ENCODE data around the gene SLC5A1. TPM values are rescaled to one million over a fixed set of nuclear protein-coding genes. Genes with fewer than 3 reads are reported as not detected.
"Not testable (repeated sequence)": the region's sequence is repeated elsewhere in the genome, so short reads cannot be mapped to it uniquely, and the experiment has no call there.

Gene SLC5A1
- total RNA-seq, 1 donor from 2014 or later = not detected

GRCh38 chr22:32142600-32142999 lies 99.5 kb downstream of the SLC5A1 start:
- H3K4me3 Mint-ChIP-seq (ENCODE audit: unreplicated experiment) = no peak overlapping the region
- no peaks in the 10 kb centered on the region for H3K4me1 Mint-ChIP-seq (ENCODE audit: low read depth)
- peaks cover 7% of the 10 kb centered on the region for H3K9me3 Mint-ChIP-seq (ENCODE audit: low read depth)
- peaks cover 37% of the 10 kb centered on the region for H3K27me3 Mint-ChIP-seq (ENCODE audit: low read depth)
- TF ChIP-seq, protein P1, sequence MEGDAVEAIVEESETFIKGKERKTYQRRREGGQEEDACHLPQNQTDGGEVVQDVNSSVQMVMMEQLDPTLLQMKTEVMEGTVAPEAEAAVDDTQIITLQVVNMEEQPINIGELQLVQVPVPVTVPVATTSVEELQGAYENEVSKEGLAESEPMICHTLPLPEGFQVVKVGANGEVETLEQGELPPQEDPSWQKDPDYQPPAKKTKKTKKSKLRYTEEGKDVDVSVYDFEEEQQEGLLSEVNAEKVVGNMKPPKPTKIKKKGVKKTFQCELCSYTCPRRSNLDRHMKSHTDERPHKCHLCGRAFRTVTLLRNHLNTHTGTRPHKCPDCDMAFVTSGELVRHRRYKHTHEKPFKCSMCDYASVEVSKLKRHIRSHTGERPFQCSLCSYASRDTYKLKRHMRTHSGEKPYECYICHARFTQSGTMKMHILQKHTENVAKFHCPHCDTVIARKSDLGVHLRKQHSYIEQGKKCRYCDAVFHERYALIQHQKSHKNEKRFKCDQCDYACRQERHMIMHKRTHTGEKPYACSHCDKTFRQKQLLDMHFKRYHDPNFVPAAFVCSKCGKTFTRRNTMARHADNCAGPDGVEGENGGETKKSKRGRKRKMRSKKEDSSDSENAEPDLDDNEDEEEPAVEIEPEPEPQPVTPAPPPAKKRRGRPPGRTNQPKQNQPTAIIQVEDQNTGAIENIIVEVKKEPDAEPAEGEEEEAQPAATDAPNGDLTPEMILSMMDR (IDR thresholded peaks at IDR 0.05) = no peak
- no peak overlapping the region for H3K27ac Mint-ChIP-seq (ENCODE audit: unreplicated experiment)
- no peak for DNase-seq (ENCODE audit: low spot score)
- H3K36me3 Mint-ChIP-seq (ENCODE audit: low read depth) = peaks cover 2% of the 10 kb centered on the region

DNA sequence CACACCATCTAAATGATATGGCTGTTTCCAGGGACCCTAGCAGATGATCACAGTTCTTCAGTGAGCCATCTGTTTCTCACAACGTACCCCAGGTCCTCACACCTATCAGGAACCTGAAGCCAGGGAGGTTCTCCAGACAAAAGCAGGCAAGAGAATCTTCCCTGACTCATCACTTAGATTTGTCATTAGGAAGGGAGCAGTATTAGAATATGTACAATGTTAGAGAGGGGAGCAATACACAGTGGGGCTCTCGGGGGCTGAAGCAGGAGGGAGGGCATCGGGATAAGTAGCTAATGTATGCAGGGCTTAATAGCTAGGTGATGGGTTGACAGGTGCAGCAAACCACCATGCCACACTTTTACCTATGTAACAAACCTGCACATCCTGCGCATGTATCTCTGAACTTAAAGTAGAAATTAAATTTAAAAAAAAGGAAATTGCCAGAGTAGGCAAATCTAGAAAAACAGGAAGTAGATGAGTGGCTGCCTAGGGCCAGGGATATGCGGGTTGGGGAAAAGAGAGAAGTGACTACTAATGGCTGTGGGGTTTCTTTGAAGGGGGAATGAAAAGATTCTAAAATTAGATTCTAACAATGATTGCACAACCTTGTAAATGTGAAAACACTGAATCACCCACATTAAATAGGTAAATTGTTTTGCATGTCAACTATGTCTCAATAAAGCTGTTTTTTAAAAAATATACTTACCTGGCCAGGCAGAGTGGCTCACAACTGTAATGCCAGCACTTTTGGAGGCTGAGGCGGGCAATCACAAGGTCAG lies 101.6 kb downstream of the SLC5A1 start:
- no peak overlapping the region for H3K27ac Mint-ChIP-seq (ENCODE audit: unreplicated experiment)
- TF ChIP-seq, protein P1 (IDR thresholded peaks at IDR 0.05) = no peak
- H3K36me3 Mint-ChIP-seq (ENCODE audit: low read depth) = peaks cover 2% of the 10 kb centered on the region
- H3K27me3 Mint-ChIP-seq (ENCODE audit: low read depth) = peaks cover 30% of the 10 kb centered on the region
- H3K4me1 Mint-ChIP-seq (ENCODE audit: low read depth) = no peaks in the 10 kb centered on the region
- peaks cover 11% of the 10 kb centered on the region for H3K9me3 Mint-ChIP-seq (ENCODE audit: low read depth)
- DNase-seq (ENCODE audit: low spot score) = no peak
- no peak overlapping the region for H3K4me3 Mint-ChIP-seq (ENCODE audit: unreplicated experiment)

DNA sequence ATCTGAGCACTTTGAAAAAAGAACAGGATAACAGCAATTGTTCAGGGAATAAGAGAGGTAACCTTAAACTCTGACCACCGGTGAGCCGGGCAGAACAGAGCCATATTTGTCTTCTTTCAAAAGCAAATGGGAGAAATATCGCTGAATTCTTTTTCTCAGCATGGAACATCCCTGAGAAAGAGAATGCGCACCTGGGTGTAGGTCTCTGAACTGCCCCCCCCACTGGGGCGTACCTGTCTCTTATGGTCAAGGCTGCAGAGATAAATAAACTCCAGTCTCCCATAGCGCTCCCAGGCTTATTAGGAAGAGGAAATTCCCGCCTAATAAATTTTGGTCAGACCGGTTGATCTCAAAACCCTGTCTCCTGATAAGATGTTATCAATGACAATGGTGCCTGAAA lies 104.1 kb downstream of the SLC5A1 start:
- not testable (repeated sequence) for DNase-seq (ENCODE audit: low spot score); H3K27ac Mint-ChIP-seq (ENCODE audit: unreplicated experiment); H3K4me3 Mint-ChIP-seq (ENCODE audit: unreplicated experiment); H3K4me1 Mint-ChIP-seq (ENCODE audit: low read depth); H3K36me3 Mint-ChIP-seq (ENCODE audit: low read depth)
- peaks cover 32% of the 10 kb centered on the region for H3K27me3 Mint-ChIP-seq (ENCODE audit: low read depth)
- peaks cover 11% of the 10 kb centered on the region for H3K9me3 Mint-ChIP-seq (ENCODE audit: low read depth)

GRCh38 chr22:32148372-32148771 lies 105.3 kb downstream of the SLC5A1 start:
- peaks cover 26% of the 10 kb centered on the region for H3K27me3 Mint-ChIP-seq (ENCODE audit: low read depth)
- not testable (repeated sequence) for H3K4me1 Mint-ChIP-seq (ENCODE audit: low read depth)

DNA sequence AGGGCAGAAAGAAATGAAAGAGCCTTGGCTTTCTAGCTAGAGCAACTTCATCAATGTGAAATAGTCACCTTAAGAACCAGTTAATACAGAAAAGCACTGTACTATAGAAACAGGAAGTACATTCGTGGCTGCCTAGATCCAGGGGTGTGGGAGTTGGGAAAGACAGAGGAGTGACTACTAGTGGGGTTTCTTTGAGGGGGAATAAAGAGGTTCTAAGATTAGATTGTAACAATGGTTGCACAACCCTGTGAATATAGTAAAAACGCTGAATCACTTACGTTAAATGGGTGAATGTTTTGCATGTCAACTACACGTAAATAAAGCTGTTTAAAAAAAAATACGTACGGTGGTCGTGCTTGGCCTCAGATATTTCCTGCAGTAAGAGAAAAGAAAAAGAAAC lies 107.6 kb downstream of the SLC5A1 start:
- Mint-ChIP-seq H3K27me3 (ENCODE audit: low read depth) (peaks cover 26% of the 10 kb centered on the region), H3K9me3 (ENCODE audit: low read depth) (peaks cover 11% of the 10 kb centered on the region)
- not testable (repeated sequence) for H3K4me3 Mint-ChIP-seq (ENCODE audit: unreplicated experiment); H3K27ac Mint-ChIP-seq (ENCODE audit: unreplicated experiment); H3K4me1 Mint-ChIP-seq (ENCODE audit: low read depth); H3K36me3 Mint-ChIP-seq (ENCODE audit: low read depth); DNase-seq (ENCODE audit: low spot score)

More at GRCh38 chr22:32148372-32148771, 105.3 kb downstream of the SLC5A1 start:
- not testable (repeated sequence) for H3K27ac Mint-ChIP-seq (ENCODE audit: unreplicated experiment); DNase-seq (ENCODE audit: low spot score); H3K36me3 Mint-ChIP-seq (ENCODE audit: low read depth); H3K4me3 Mint-ChIP-seq (ENCODE audit: unreplicated experiment)
- H3K9me3 Mint-ChIP-seq (ENCODE audit: low read depth) = peaks cover 11% of the 10 kb centered on the region

DNA sequence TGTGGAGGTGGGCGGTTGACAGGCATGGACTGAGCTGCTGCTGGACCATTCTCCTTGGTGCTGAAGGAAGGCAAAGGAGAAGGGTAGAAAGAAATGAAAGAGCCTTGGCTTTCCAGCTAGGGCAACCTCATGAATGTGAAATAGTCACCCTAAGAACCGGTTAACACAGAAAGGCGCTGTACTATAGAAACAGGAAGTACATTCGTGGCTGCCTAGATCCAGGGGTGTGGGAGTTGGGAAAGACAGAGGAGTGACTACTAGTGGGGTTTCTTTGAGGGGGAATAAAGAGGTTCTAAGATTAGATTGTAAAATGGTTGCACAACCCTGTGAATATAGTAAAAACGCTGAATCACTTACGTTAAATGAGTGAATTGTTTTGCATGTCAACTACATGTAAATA lies 108.6 kb downstream of the SLC5A1 start:
- DNase-seq (ENCODE audit: low spot score); H3K36me3 Mint-ChIP-seq (ENCODE audit: low read depth); H3K4me1 Mint-ChIP-seq (ENCODE audit: low read depth); H3K27ac Mint-ChIP-seq (ENCODE audit: unreplicated experiment); H3K4me3 Mint-ChIP-seq (ENCODE audit: unreplicated experiment): not testable (repeated sequence)
- H3K27me3 Mint-ChIP-seq (ENCODE audit: low read depth) = peaks cover 28% of the 10 kb centered on the region
- H3K9me3 Mint-ChIP-seq (ENCODE audit: low read depth) = peaks cover 11% of the 10 kb centered on the region

DNA sequence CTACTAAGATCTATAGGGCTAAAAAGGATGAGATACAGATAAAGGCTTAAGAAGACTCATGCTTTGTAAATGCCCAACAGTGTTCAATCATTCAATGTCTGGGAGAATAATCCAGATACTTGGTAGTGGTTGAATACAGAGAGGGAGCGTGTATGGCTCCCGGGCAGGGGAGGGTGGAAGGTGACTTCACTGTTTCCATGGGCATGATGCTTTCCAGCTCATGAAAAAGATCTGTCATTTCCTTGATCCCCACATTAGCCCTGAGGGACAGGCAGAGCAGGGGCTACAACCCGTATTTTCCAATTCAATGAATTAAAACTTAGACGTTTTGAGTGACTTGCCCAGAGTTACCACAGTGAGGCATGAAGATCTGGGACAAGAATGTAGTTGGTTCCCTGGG lies 111.7 kb downstream of the SLC5A1 start:
- not testable (repeated sequence) for H3K9me3 Mint-ChIP-seq (ENCODE audit: low read depth); DNase-seq (ENCODE audit: low spot score); H3K4me1 Mint-ChIP-seq (ENCODE audit: low read depth); H3K4me3 Mint-ChIP-seq (ENCODE audit: unreplicated experiment); H3K36me3 Mint-ChIP-seq (ENCODE audit: low read depth); H3K27ac Mint-ChIP-seq (ENCODE audit: unreplicated experiment)
- peaks cover 38% of the 10 kb centered on the region for H3K27me3 Mint-ChIP-seq (ENCODE audit: low read depth)

DNA sequence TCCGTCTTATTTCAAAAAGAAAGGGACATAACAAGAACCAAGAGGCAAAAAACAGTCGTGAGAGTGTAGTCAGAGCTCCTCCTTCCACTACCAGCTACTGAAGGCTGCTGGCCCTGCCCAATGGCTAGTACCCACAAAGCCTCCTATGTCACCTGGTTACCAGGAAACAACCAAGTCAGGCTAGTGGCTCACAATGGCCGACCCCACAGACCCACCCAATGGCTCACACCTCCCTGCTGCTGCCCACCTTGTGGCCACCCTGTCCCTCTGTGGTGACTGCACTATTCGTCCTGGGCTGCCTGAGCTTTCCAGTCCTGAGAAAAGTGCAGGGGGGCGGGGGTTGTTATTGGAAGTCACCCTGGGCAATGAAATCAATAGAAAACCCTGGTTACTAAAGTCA lies 114.6 kb downstream of the SLC5A1 start:
- H3K27me3 Mint-ChIP-seq (ENCODE audit: low read depth) = peaks cover 30% of the 10 kb centered on the region
- not testable (repeated sequence) for H3K9me3 Mint-ChIP-seq (ENCODE audit: low read depth); DNase-seq (ENCODE audit: low spot score); H3K27ac Mint-ChIP-seq (ENCODE audit: unreplicated experiment); H3K4me1 Mint-ChIP-seq (ENCODE audit: low read depth); H3K4me3 Mint-ChIP-seq (ENCODE audit: unreplicated experiment); H3K36me3 Mint-ChIP-seq (ENCODE audit: low read depth)
